Stimulated activated naive CD4-positive, alpha-beta T cell treated with Interleukin-2 at 50 U/mL for 16 hours (primary cell): Measurements from ENCODE around the gene ACD.

Source experiments
- DNase-seq: peaks from one replicate; lab custom pipeline; 2025; lab: John Stamatoyannopoulos, UW

The ACD gene

DNA sequence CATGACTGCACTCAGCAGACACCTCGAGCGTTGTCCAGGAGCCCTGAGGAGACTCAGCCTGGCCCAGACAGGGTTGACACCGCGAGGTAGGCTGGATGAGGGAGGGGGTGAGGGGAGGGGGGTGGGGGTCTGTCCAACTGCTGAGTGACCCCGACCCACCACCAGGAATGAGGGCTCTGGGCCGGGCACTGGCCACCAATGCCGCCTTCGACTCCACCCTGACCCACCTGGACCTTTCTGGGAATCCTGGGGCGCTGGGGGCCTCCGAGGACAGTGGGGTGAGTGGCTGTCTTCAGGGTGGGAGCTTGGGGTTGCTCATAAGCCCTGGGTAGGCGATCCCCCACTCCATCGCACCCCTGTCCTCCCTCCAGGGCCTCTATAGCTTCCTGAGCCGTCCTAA is 12.4 kb downstream of the ACD start:
- no peak for DNase-seq

DNA sequence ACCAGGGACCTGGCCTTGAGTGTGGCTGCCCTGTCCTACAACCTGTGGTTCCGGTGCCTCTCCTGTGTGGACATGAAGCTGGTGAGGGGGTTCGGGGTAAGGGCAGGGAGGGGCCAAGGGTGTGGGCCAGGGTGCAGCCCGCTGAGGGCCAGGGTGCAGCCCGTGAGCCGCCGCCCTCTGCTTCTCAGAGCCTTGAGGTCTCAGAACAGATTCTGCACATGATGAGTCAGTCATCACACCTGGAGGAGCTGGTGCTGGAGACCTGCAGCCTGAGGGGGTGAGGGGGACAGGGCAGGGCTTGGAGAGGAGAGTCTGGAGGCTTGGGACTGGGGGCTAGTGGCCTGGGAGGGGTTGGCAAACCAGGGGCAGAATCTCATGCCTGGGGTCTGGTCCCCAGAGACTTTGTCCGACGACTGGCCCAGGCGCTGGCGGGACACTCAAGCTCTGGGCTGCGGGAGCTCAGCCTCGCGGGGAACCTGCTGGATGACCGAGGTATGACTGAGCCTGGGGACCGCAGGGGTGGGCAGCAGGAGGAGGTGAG is 12.9 kb downstream of the ACD start:
- DNase-seq = no peak

DNA sequence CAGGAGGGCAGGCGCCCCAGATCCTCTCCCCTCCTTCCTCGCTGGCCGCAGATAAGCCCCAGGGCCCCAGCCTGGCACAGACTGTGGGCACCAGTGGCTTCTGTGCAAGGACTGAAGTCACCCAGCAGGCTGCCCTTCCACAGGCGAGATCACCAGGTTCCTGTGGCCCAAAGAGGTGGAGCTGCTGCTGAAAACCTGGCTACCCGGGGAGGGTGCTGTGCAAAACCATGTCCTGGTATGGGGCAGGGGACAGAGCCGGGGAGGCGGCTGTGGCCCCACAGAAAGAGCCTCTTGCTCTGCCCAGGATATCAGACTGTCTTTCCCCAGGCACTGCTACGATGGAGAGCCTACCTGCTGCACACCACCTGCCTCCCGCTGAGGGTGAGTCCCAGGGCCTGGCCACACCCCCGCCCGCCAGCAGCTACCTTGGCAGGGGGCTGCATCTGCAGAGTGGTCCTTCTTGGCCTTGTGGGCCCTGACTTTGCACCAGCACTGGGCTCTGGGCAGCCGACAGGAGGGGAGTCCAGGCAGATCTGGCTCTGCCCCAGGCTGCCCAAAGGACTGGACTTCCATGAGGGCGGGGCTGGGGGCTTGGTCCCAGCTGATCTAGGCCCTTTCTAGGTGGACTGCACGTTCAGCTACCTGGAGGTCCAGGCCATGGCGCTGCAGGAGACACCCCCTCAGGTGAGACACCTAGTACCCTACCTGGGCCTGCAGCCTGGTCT is 14.5 kb downstream of the ACD start:
- DNase-seq = peak; percentile 15

DNA sequence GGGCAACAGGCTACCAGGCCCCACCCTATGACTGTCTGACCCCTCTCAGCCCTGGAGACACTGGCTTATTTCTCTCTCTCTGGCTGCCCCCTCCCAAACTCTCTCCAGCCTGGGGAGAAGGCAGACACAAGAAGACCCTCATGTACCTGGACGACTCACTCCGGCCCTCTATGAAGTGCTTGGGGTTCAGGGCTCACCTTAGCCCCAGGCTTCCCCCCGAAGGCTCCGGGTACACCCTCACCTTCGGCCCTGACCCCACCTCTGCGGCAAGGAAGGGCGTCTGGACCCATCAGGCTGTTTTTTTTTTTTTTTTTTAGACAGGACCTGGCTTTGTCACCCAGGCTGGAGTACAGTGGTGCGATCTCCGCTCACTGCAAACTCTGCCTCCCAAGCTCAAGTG is 16.0 kb downstream of the ACD start:
- DNase-seq = no peak

DNA sequence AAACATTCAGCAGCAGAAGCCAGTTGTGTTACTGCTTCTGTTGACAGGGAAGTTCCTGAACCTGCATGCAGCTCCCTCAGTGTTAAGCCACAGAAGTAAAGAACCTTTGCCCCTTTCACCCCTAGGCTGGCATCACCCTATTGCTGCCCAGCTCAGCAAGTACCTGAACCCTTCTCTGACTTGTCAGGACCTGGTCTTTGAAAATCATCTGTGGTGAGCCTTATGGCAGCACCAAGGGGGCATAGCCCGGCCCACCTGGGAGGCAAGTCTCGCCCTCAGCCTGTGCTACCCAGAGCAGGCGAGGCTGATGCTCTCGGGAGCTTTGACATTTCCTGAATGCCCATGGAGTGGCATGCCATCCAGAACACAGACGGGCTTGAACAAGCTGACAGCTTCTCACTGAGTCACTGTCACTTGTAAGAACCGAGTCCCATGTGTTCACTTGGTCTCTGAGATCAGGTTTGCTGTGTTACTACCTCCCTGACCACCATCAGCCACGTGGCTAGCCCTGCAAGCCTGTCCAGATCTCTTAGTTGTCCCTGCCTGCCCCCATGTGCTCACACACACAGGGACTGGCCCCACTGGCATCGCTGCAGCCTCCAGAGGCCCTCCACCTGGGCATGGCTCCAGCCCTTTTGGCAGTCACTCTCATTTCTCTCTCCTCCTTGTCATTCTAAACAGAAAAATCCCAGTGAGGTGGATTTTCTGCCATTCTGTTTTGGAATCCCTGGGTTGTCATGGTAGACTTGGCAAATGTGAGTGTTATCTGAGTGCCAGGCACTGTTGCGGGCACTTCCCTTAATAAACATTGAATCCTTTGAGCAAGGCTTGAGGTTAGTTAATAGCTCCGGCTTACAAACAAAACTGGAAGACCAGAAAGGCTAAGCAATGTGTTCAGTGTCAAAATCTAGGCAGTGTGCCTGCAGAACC is 18.0 kb downstream of the ACD start:
- no peak for DNase-seq

DNA sequence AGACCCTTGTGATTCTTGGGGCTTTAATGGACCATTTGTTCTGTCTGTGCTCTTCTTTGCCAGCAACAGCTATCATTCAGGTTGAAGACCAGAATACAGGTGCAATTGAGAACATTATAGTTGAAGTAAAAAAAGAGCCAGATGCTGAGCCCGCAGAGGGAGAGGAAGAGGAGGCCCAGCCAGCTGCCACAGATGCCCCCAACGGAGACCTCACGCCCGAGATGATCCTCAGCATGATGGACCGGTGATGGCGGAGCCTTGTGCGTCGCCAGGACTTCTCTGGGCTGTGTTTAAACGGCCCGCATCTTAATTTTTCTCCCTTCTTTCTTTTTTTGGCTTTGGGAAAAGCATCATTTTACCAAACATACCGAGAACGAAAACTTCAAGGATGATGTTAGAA is 22.4 kb downstream of the ACD start:
- no peak for DNase-seq

DNA sequence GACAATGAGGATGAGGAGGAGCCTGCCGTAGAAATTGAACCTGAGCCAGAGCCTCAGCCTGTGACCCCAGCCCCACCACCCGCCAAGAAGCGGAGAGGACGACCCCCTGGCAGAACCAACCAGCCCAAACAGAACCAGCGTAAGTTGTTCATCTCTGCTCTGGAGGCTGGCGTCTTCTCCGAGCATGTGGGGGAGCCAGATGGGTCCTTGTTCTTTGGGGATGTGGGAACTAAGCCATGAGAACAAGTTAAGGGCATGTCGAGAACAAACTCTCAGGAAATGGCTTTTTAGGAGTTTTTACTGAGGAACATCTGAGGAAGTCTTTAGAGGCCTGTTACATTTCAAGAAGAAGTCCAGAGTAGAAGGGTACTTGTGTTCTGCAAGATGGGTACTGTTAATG is 23.3 kb downstream of the ACD start:
- no peak for DNase-seq

DNA sequence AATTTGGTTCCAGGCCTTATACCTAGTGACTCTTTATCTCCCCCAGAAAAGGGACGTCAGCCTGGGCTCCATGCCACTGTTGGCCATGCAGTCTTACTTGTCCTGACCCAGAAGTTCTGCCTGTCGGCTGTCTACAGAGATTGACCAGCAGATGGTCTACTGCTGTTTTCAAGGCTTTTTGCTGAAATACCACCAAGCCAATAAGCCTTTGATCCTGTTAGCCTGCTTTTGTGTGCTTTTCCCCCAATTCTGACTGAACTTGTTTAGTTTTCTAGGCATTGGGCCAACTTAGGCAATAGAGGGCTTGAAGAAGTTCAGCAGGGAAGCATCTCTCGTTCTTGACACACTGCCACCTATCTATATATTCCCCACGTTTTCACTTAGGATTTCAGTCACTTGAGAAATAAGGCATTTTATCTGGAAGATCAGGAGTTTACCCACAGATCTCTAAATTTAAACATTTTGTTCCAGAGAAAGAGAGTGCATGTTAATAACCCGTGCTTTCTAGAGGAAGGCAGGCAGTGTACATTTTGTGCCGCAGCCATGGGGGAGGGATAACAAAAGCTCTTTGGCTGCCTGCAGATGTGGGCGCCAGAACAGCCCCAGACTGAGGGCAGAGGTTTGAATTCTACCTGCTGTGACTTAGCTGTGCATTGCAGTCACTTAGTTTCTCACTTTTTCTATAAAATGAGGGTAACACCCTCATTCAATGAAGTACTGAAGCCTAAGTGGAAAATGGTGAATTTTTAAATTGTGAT is 27.5 kb downstream of the ACD start:
- DNase-seq = no peak

DNA sequence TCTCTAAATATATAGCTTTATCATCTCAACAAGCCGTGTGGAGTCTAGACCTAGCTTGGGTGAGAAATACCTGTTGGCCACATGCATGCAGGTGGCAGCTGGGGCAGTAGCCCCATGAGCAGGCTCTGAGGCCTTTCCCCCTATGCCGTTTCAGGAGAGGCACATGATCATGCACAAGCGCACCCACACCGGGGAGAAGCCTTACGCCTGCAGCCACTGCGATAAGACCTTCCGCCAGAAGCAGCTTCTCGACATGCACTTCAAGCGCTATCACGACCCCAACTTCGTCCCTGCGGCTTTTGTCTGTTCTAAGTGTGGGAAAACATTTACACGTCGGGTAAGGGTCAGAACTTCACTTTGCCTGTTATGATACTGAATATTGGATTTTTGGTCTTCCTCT is 31.8 kb downstream of the ACD start:
- no peak for DNase-seq

DNA sequence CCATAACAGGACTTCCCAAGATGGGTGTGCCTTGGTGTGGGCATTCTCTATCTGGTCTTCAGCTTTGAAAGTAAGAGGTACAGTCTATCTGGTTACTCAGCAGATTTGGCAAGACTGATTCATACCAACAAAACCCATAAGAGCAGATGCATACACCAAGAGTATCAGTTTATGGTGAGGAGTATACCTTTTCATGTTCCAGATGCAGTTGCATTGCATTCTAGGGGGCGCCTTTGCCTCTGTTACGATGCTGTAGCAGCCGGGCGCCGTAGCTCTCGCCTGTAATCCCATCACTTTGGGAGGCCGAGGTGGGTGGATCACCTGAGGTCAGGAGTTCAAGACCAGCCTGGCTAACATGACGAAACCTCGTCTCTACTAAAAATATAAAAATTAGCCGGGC is 46.3 kb downstream of the ACD start:
- no peak for DNase-seq

DNA sequence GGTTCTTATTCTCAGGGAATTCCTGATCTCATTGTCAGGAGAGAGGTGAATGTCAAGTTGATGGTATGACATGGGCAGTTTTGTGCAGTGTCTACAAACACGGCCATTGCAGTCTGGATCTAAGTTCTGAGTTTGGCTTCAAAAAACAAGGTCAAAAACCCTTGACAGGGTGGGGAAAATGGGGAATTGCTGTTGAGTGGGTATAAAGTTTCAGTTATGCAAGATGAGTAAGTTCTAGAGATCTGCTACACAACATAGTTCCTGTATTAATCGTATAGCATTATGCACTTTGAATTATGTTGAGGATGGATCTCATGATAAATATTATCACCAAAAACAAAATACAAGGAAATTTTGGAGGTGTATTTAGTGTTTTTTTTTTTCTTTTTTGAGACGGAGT is 51.7 kb downstream of the ACD start:
- no peak for DNase-seq
